Cerebellar nuclear complex (tissue), 1 donor: ENCODE data around the gene HBB.
"Not testable (repeated sequence)": the region's sequence is repeated elsewhere in the genome, so short reads cannot be mapped to it uniquely, and the experiment has no call there.

Source experiments
- DNase-seq, 2 experiments: peaks; one replicate each; lab custom pipeline; 2025; lab: John Stamatoyannopoulos, UW

The HBB gene

DNA sequence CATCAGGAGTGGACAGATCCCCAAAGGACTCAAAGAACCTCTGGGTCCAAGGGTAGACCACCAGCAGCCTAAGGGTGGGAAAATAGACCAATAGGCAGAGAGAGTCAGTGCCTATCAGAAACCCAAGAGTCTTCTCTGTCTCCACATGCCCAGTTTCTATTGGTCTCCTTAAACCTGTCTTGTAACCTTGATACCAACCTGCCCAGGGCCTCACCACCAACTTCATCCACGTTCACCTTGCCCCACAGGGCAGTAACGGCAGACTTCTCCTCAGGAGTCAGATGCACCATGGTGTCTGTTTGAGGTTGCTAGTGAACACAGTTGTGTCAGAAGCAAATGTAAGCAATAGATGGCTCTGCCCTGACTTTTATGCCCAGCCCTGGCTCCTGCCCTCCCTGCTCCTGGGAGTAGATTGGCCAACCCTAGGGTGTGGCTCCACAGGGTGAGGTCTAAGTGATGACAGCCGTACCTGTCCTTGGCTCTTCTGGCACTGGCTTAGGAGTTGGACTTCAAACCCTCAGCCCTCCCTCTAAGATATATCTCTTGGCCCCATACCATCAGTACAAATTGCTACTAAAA is at the start of gene HBB:
Gene HBB (minus strand): TSS at position 340 of the 579 bp plus-strand sequence. CDS start 50 bp downstream, at position 290.
- DNase-seq: no peak

DNA sequence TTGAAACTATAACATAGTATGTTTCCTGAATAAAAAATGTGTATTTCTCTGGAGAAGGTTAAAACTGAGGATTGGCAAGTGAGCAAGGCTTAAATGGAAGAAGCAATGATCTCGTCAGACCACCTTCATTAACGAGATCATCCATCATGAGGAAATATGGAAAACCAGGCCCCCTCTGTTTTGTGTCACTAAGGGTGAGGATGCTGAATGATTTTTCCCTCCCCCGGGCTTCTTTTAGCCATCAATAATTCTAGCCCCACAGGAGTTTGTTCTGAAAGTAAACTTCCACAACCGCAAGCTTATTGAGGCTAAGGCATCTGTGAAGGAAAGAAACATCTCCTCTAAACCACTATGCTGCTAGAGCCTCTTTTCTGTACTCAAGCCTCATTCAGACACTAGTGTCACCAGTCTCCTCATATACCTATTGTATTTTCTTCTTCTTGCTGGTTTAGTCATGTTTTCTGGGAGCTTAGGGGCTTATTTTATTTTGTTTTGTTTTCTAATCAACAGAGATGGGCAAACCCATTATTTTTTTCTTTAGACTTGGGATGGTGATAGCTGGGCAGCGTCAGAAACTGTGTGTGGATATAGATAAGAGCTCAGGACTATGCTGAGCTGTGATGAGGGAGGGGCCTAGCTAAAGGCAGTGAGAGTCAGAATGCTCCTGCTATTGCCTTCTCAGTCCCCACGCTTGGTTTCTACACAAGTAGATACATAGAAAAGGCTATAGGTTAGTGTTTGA is 48.7 kb upstream of the HBB start:
- no peak for DNase-seq

GRCh38 chr11:5274395-5274794 is 47.5 kb upstream of the HBB start:
- no peak for DNase-seq

- no peak for DNase-seq
These were observed 45.6 kb upstream of the HBB start for GRCh38 chr11:5272395-5273017.

DNA sequence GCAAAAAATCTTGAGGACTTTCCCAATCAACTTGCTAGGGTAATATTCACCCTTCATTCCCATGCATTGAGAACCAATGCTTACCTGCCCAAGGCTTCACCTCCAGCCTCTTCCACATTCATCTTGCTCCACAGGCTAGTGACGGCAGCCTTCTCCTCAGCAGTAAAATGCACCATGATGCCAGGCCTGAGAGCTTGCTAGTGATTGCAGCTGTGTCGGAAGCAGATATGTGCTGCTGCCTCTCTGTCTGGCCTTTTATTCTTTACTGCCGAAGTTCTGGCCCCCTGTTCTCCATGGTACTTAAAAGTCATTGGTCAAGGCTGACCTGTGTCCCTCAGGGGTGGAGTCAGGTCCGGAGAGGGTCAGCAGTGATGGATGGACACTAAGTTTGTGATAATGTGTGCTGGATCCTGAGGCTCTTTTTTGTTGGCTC is 42.9 kb upstream of the HBB start, which contains the start of gene HBE1:
Gene HBE1 (minus strand): TSS at position 231 of the 433 bp plus-strand sequence. CDS start 55 bp downstream, at position 176.
- no peak for DNase-seq

DNA sequence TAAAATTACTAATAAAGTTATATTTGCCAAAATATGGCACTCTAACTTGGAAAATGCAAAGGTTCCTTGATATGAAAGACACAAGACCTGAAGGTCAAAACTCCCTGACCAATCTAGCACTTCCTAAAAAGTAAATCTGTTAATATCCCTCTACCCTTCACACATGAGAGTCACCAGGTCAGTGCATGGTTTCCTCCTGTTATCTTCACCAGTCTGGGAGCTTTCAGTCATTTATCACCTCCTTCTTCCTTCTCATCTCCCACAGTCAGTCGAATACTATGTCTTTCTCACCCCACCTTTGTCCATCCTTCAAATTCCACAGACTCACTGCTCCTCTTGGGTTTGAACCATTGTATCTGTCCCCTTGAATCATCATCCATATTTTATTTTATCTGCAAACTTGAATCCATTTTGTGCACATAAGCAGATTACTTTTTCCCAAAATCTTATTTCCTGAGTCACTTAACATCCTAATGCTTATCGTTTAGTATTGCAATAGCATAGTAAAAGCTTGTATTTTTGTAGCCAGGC is 40.2 kb upstream of the HBB start:
- no peak for DNase-seq

DNA sequence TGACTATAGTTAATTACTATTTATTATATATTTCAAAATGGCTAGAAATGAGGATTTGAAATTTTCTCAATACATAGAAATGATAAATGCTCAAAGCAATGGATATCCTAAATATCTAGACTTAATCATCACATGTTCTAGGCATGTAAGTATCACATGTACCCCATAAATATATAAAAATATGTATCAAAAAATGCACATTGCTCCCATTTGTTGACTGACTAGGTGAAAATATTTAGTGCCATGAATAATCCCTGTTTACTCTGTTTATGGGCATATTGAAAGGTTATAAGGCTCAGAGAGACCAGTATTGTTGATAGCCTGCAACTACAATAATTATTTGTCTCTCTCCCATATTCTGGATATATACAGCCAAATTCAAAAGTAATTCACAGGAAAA is 39.7 kb upstream of the HBB start:
- no peak for DNase-seq

- no peak for DNase-seq
These were observed 39.0 kb upstream of the HBB start for GRCh38 chr11:5265832-5266231.

DNA sequence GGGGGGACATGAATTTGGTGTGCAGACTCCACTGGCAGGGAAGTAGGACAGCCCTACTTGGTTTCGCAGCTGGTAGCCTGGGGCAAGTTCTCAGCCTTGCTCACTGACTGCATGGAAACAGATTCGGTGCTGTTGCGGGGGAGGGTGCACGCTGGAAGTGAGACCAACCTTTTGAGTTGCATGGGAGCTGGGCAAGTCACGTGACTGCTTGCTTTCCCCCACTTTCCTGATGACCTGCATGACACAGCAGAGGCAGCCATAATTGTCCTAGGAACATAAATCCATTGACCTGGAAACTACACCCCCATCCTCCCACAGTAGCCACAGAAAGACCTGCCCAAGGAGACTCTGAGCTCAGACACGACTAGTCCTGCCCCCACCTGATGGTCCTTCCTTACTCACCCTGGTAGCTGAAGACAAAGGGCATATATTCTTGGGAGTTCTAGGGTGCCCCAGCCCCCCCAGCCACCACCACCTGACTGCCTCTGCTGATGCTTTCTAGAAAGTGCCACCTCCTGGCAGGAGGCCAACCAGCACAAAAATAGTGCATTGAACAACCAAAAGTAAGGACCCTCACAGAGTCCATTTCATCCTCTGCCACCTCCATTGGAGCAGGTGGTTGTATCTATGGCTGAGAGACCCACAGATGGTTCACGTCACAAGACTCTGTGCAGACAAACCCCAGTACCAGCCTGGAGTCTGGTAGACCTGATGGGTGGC is 31.8 kb upstream of the HBB start:
- DNase-seq: no peak

DNA sequence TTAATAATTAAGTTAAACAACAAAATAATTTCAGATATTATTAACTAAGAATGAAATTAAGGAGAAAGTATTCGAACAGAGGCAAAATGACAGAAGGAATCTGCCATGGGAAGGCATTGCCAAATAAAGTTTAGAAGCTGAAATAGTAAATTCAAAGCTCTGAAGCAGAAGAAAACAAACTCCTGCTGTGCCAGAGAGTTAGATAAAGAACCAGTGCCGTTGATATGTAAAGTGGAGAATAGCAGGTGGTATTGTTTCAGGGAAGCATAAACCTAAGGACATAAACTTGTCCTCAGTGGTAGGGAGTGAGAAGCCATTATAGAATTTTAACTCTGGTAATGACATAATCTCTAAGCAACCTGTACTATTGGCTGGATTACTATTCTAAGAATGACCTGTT is 30.4 kb upstream of the HBB start:
- DNase-seq: no peak

DNA sequence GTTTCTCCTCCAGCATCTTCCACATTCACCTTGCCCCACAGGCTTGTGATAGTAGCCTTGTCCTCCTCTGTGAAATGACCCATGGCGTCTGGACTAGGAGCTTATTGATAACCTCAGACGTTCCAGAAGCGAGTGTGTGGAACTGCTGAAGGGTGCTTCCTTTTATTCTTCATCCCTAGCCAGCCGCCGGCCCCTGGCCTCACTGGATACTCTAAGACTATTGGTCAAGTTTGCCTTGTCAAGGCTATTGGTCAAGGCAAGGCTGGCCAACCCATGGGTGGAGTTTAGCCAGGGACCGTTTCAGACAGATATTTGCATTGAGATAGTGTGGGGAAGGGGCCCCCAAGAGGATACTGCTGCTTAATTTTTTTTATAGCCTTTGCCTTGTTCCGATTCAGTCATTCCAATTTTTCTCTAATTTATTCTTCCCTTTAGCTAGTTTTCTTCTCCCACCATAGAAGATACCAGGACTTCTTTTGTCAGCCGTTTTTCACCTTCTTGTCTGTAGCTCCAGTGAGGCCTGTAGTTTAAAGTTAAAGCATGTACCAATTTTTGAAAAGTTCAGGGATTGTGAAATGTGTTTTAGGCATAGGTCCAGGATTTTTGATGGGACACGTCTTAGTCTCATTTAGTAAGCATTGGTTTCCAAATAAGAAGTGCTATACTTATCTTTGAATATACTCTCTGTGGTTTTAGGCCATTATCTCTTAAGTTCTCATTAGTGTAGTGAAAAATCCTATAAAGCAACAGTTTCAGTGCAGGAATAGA is 28.0 kb upstream of the HBB start, which contains the start of gene HBG2:
Gene HBG2 (minus strand): TSS at position 136 of the 768 bp plus-strand sequence. CDS start 53 bp downstream, at position 83.
- not testable (repeated sequence) for DNase-seq

DNA sequence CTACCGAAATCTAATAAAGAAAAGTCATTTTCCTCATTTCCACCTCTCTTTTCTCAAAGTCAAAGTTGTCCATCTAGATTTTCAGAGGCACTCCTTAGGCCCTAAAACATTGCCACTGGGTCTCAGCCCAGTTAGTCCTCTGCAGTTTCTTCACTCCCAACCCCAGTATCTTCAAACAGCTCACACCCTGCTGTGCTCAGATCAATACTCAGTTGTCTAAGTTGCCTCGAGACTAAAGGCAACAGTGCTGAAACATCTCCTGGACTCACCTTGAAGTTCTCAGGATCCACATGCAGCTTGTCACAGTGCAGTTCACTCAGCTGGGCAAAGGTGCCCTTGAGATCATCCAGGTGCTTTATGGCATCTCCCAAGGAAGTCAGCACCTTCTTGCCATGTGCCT is 27.2 kb upstream of the HBB start:
- not testable (repeated sequence) for DNase-seq

GRCh38 chr11:5253440-5253839 is 26.6 kb upstream of the HBB start:
- DNase-seq: not testable (repeated sequence)

DNA sequence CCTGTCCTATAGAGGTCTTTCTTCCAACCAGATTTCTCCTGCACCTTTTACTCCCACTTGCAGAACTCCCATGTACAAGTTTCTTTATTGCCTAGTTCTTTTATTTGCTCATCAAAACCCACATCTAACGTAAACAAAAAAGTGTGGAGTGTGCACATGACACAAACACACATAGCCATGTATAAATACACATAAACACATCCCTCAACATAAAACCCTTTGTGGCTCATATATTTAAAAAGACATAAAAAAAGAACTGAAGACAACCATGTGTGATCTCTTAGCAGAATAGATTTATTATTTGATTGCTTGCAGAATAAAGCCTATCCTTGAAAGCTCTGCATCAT is 26.0 kb upstream of the HBB start:
- no peak for DNase-seq

GRCh38 chr11:5252192-5252918 is 25.5 kb upstream of the HBB start:
- no peak for DNase-seq

DNA sequence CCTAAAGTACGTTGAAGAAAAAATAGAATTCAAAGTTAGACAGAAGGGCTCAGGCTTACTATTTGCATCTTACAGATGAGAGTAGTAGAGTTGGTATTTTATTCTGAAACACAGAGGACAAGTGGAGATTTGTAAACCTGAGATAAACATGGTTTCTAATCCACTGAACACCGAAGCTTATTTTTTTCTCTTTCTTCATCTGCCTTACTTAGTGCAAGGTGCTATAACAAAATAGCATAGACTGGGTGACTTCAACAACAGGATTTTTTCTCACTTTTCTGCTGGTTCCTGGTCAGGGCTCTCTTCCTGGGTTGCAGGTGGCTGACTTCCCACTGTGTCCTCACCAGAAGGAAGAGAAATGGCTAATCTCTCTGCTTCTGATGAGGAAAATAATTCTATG is 24.9 kb upstream of the HBB start:
- DNase-seq: no peak

- no peak for DNase-seq
These were observed 23.8 kb upstream of the HBB start for GRCh38 chr11:5250543-5251204.

- not testable (repeated sequence) for DNase-seq
These were observed 23.0 kb upstream of the HBB start, which contains the start of gene HBG1 for GRCh38 chr11:5249807-5250396. TSS of gene HBG1 (minus strand) at chr11:5249857. CDS start at chr11:5249804, 53 bp downstream.

- DNase-seq: not testable (repeated sequence)
These were observed 21.6 kb upstream of the HBB start for GRCh38 chr11:5248498-5248897.
